Naive thymus-derived CD8-positive, alpha-beta T cell (primary cell): ENCODE measurements around the gene F11R. TPM values are rescaled to one million over a fixed set of nuclear protein-coding genes. Genes with fewer than 3 reads are reported as not detected.
A peak's percentile ranks its signal among the peaks of the same experiment; 100 is the strongest.
"Not testable (repeated sequence)": the region's sequence is repeated elsewhere in the genome, so short reads cannot be mapped to it uniquely, and the experiment has no call there.

Experiments used
- ATAC-seq, 2 donors: fragments of 150-1000 bp; cut with Tn5 transposase in 1 of 2; sonication (Bioruptor Pico), chemical (Tn5 transposase) in 1 of 2; 1 replicate in 1 of 2; 2 replicates in 1 of 2; pipeline ENCODE4 v1.10.0; 2021; ENCODE audit warnings: mild to moderate bottlenecking in 2 of 2, moderate library complexity in 2 of 2
- POLR2A ChIA-PET: fragments of 350-600 bp; sonication (Branson Sonifier 250); formaldehyde crosslinking; loops from one replicate; lab custom pipeline; 2021; ENCODE audit warnings: antibody characterized with exemption; lab: Charles Lee
- DNase-seq, 10 donors: peaks; one replicate each; pipeline versions ENCODE4 v3.0.0 to v3.0.0-alpha.2; 2020 to 2022
- H3K27ac Mint-ChIP-seq, 10 donors: one replicate each; pipeline ENCODE4 v1.8.0; 2020 to 2022; ENCODE audit warnings: mild to moderate bottlenecking in 10 of 10, mixed read lengths in 10 of 10, moderate library complexity in 4 of 10, inconsistent platforms in 1 of 10
- H3K27me3 Mint-ChIP-seq, 5 donors: one replicate each; pipeline ENCODE4 v1.8.0; 2021 to 2022; ENCODE audit warnings: mixed read lengths in 5 of 5
- H3K36me3 Mint-ChIP-seq, 3 donors: one replicate each; pipeline ENCODE4 v1.8.0; 2020 to 2022; ENCODE audit warnings: mixed read lengths in 3 of 3, mild to moderate bottlenecking in 2 of 3, inconsistent platforms in 1 of 3
- H3K4me1 Mint-ChIP-seq, 4 donors: one replicate each; pipeline ENCODE4 v1.8.0; 2021 to 2022; ENCODE audit warnings: mixed read lengths in 4 of 4
- H3K4me3 Mint-ChIP-seq, 10 donors: one replicate each; pipeline ENCODE4 v1.8.0; 2020 to 2022; ENCODE audit warnings: mild to moderate bottlenecking in 10 of 10, mixed read lengths in 10 of 10, moderate library complexity in 6 of 10, inconsistent platforms in 1 of 10
- H3K9me3 Mint-ChIP-seq, 9 donors: one replicate each; pipeline ENCODE4 v1.8.0; 2020 to 2022; ENCODE audit warnings: mixed read lengths in 9 of 9, mild to moderate bottlenecking in 3 of 9, inconsistent platforms in 1 of 9, moderate library complexity in 1 of 9
- polyA plus RNA-seq, 3 donors: library from polyadenylated mRNA; unstranded; fragments of 300-500 nt; fragmentation: Illumina TruSeq; gene quantifications; one replicate each; pipeline ENCODE4 v1.2.3, GENCODE V29; 2021
- total RNA-seq, 8 experiments: library from RNA in 2 of 8; stranded (reverse) in 2 of 8; gene quantifications; one replicate each; pipeline ENCODE4 v1.2.3 and lab custom pipeline; 2021 to 2026

The F11R gene
- total and polyA plus RNA-seq, 5 experiments from 2014 or later: 6.7 to 16.4 (median 9.0) TPM

GRCh38 chr1:161039546-161039945 lies 18.6 kb upstream of the F11R start:
- ATAC-seq: no peak
- Mint-ChIP-seq H3K36me3 (peaks cover 4 to 50% (median 18%) of the 10 kb centered on the region in 3 donors), H3K4me1 (peaks cover 23 to 79% (median 54%) of the 10 kb centered on the region in 4 donors), H3K27ac (peak overlapping the region; percentile 61 to 98 (median 93)), H3K4me3 (peak overlapping the region; percentile 61 to 97 (median 79)), H3K9me3 (no peaks in the 10 kb centered on the region), H3K27me3 (no peaks in the 10 kb centered on the region)
- no peak for DNase-seq
- POLR2A ChIA-PET: interaction anchor here (0.6 to 15.7 kb wide), 19 partner anchors 7 to 687 kb away, joined by 3 to 429 read pairs (median 4); partner anchors contain the start of genes ARHGAP30, DEDD, F11R and KLHDC9

- peaks cover 4 to 47% (median 18%) of the 10 kb centered on the region in 3 donors for H3K36me3 Mint-ChIP-seq
- peak overlapping the region; percentile 89 to 97 (median 94) for H3K4me3 Mint-ChIP-seq
- H3K9me3 Mint-ChIP-seq: no peaks in the 10 kb centered on the region
- POLR2A ChIA-PET: interaction anchor here (0.6 to 15.7 kb wide), 22 partner anchors 8 to 688 kb away, joined by 3 to 429 read pairs (median 4); partner anchors contain the start of genes ARHGAP30, DEDD, F11R and KLHDC9
- H3K27ac Mint-ChIP-seq: peak overlapping the region; percentile 87 to 98 (median 96)
- no peak for DNase-seq
- ATAC-seq: peak; percentile 2 to 20
- no peaks in the 10 kb centered on the region for H3K27me3 Mint-ChIP-seq
- peaks cover 19 to 75% (median 50%) of the 10 kb centered on the region in 4 donors for H3K4me1 Mint-ChIP-seq
Observed at GRCh38 chr1:161039154-161039545, 18.2 kb upstream of the F11R start.

- Mint-ChIP-seq H3K9me3 (no peaks in the 10 kb centered on the region), H3K36me3 (peaks cover 4 to 46% (median 18%) of the 10 kb centered on the region in 3 donors), H3K27me3 (no peaks in the 10 kb centered on the region), H3K27ac (peak within 1 kb of the TSS; percentile 87 to 98 (median 96)), H3K4me3 (peak within 1 kb of the TSS; percentile 89 to 97 (median 94)), H3K4me1 (peaks cover 19 to 71% (median 47%) of the 10 kb centered on the region in 4 donors)
- DNase-seq (peak; percentile 77 to 91 (median 88)), ATAC-seq (peak; percentile 89 to 91)
- POLR2A ChIA-PET: interaction anchor here (0.6 to 15.7 kb wide), 18 partner anchors 8 to 244 kb away, joined by 3 to 429 read pairs (median 6); partner anchors contain the start of genes ARHGAP30, DEDD, F11R and KLHDC9
Observed at GRCh38 chr1:161038523-161039153, 17.7 kb upstream of the F11R start, which contains the start of gene TSTD1. Gene TSTD1 (minus strand): TSS chr1:161038964. CDS start chr1:161038889, 75 bp downstream.

- Mint-ChIP-seq H3K36me3 (peaks cover 3 to 42% (median 17%) of the 10 kb centered on the region in 3 donors), H3K27me3 (no peaks in the 10 kb centered on the region), H3K4me3 (peak overlapping the region; percentile 89 to 97 (median 94)), H3K4me1 (peaks cover 21 to 67% (median 46%) of the 10 kb centered on the region in 4 donors), H3K9me3 (no peaks in the 10 kb centered on the region), H3K27ac (peak overlapping the region; percentile 77 to 98 (median 96))
- ATAC-seq: no peak
- no peak for DNase-seq
- POLR2A ChIA-PET: interaction anchor here (0.6 to 15.7 kb wide), 12 partner anchors 9 to 316 kb away, joined by 3 to 429 read pairs (median 12); partner anchors contain the start of genes ARHGAP30, F11R, KLHDC9 and NIT1
Observed at GRCh38 chr1:161037661-161038522, 16.9 kb upstream of the F11R start.

- Mint-ChIP-seq H3K4me3 (no peak overlapping the region), H3K27ac (no peak overlapping the region), H3K27me3 (no peaks in the 10 kb centered on the region), H3K36me3 (peaks cover 0 to 10% (median 2%) of the 10 kb centered on the region in 3 donors), H3K4me1 (peaks cover 11 to 48% (median 31%) of the 10 kb centered on the region in 4 donors), H3K9me3 (no peaks in the 10 kb centered on the region)
- DNase-seq (no peak), ATAC-seq (no peak)
- POLR2A ChIA-PET: interaction anchor here (0.7 to 2.5 kb wide), 3 partner anchors 13 to 67 kb away, joined by 6 to 8 read pairs (median 8); partner anchors contain the start of gene F11R
Observed at GRCh38 chr1:161033751-161034150, 12.8 kb upstream of the F11R start.

GRCh38 chr1:161032409-161032808 lies 11.5 kb upstream of the F11R start:
- peak overlapping the region in 3 of 10 donors; percentile 3 to 63 (median 44) for H3K27ac Mint-ChIP-seq
- H3K4me3 Mint-ChIP-seq: no peak overlapping the region
- H3K27me3 Mint-ChIP-seq: no peaks in the 10 kb centered on the region
- no peak for ATAC-seq
- peaks cover 0 to 10% (median 2%) of the 10 kb centered on the region in 3 donors for H3K36me3 Mint-ChIP-seq
- POLR2A ChIA-PET: interaction anchor here (0.6 to 2.5 kb wide), 3 partner anchors 12 to 42 kb away, joined by 3 to 8 read pairs (median 5); partner anchors contain the start of genes F11R and USF1
- H3K4me1 Mint-ChIP-seq: peaks cover 7 to 38% (median 21%) of the 10 kb centered on the region in 4 donors
- no peaks in the 10 kb centered on the region for H3K9me3 Mint-ChIP-seq
- DNase-seq: no peak

- Mint-ChIP-seq H3K4me3 (no peak overlapping the region), H3K27me3 (no peaks in the 10 kb centered on the region), H3K36me3 (peaks cover 0 to 10% (median 2%) of the 10 kb centered on the region in 3 donors), H3K27ac (peak overlapping the region in 1 of 10 donors; percentile 10), H3K9me3 (peaks cover 0 to 4% (median 0%) of the 10 kb centered on the region in 9 donors), H3K4me1 (peaks cover 9 to 37% (median 16%) of the 10 kb centered on the region in 4 donors)
- ATAC-seq (no peak), DNase-seq (no peak)
- POLR2A ChIA-PET: interaction anchor here (0.6 to 2.5 kb wide), 3 partner anchors 11 to 41 kb away, joined by 3 to 8 read pairs (median 5); partner anchors contain the start of genes F11R and USF1
Observed at GRCh38 chr1:161031874-161032273, 10.9 kb upstream of the F11R start.

GRCh38 chr1:161029466-161029865 lies 8.5 kb upstream of the F11R start:
- not testable (repeated sequence) for DNase-seq, ATAC-seq, H3K9me3 Mint-ChIP-seq, H3K36me3 Mint-ChIP-seq, H3K27me3 Mint-ChIP-seq, H3K4me3 Mint-ChIP-seq, H3K27ac Mint-ChIP-seq
- POLR2A ChIA-PET: interaction anchor here (1.2 kb wide), 1 partner anchor 11 kb away, joined by 6 read pairs; no protein-coding TSS in a partner anchor
- peaks cover 13 to 26% (median 20%) of the 10 kb centered on the region in 4 donors for H3K4me1 Mint-ChIP-seq

GRCh38 chr1:161026954-161027353 lies 6.0 kb upstream of the F11R start:
- peak overlapping the region in 2 of 10 donors; percentile 44 to 47 for H3K27ac Mint-ChIP-seq
- POLR2A ChIA-PET: interaction anchor here (0.7 to 1.6 kb wide), 5 partner anchors 12 to 264 kb away, joined by 3 to 9 read pairs (median 5); partner anchors contain the start of genes ARHGAP30 and TSTD1
- H3K27me3 Mint-ChIP-seq: not testable (repeated sequence)

GRCh38 chr1:161022432-161022831 lies 1.5 kb upstream of the F11R start:
- H3K36me3 Mint-ChIP-seq, H3K9me3 Mint-ChIP-seq, H3K27me3 Mint-ChIP-seq, DNase-seq, ATAC-seq: not testable (repeated sequence)
- peak overlapping the region in 6 of 10 donors; percentile 26 to 76 (median 47) for H3K27ac Mint-ChIP-seq
- peak overlapping the region in 8 of 10 donors; percentile 6 to 95 (median 53) for H3K4me3 Mint-ChIP-seq
- H3K4me1 Mint-ChIP-seq: peaks cover 29 to 51% (median 45%) of the 10 kb centered on the region in 4 donors
- POLR2A ChIA-PET: interaction anchor here (1.6 to 5.4 kb wide), 3 partner anchors 9 to 23 kb away, joined by 6 to 65 read pairs (median 46); partner anchors contain the start of genes TSTD1 and USF1

More at GRCh38 chr1:161026954-161027353, 6.0 kb upstream of the F11R start:
- not testable (repeated sequence) for DNase-seq, H3K4me3 Mint-ChIP-seq, ATAC-seq, H3K9me3 Mint-ChIP-seq, H3K36me3 Mint-ChIP-seq
- H3K4me1 Mint-ChIP-seq: peaks cover 9 to 22% (median 16%) of the 10 kb centered on the region in 4 donors

GRCh38 chr1:161021970-161022353 lies 1.0 kb upstream of the F11R start:
- POLR2A ChIA-PET: interaction anchor here (1.5 to 5.4 kb wide), 6 partner anchors 8 to 185 kb away, joined by 6 to 65 read pairs (median 14); partner anchors contain the start of genes ARHGAP30, KLHDC9, TSTD1 and USF1
- H3K9me3 Mint-ChIP-seq: peaks cover 0 to 2% (median 0%) of the 10 kb centered on the region in 9 donors
- peaks cover 29 to 51% (median 45%) of the 10 kb centered on the region in 4 donors for H3K4me1 Mint-ChIP-seq
- DNase-seq (no peak), ATAC-seq (no peak)
- H3K27ac Mint-ChIP-seq: peak overlapping the region in 7 of 10 donors; percentile 62 to 98 (median 95)
- peaks cover 0 to 2% (median 2%) of the 10 kb centered on the region in 3 donors for H3K36me3 Mint-ChIP-seq
- peaks cover 0 to 2% (median 0%) of the 10 kb centered on the region in 5 donors for H3K27me3 Mint-ChIP-seq
- H3K4me3 Mint-ChIP-seq: peak overlapping the region in 9 of 10 donors; percentile 54 to 95 (median 88)
